Measurements from ENCODE around the gene CSRP2. TPM values are rescaled to one million over a fixed set of nuclear protein-coding genes. Genes with fewer than 3 reads are reported as not detected.

Gene CSRP2
- total RNA-seq, 1 donor: 64.3 TPM

DNA sequence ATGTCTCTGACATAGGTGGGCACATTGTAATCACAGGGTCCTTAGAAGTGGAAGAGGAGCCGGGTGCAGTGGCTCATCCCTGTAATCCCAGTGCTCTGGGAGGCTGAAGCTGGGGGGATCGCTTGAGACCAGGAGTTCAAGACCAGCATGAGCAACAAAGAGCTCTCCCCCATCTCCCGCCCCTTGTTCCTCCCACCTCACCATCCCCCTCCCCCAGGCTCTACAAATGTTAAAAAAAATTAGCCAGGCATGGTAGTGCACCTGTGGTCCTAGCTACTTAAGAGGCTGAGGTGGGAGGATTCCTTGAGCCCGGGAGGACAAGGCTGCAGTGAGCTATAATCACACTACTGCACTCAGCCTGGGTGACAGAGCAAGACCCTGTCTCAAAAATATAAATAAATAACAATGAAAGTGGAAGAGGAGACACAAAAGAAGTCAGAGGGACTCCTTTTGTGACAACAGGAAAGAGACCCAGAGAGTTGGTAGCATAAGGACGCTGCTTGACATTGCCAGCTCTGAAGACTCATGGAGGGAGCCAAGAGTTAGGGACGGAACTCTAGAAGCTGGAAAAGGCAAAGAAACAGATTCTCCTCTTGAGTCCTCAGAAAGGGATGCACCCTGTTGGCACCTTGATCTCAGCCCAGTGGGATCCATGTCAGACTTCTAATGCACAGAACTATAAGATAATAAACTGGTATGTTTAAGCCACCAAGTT is 29.6 kb upstream of the CSRP2 start:
- no peak for DNase-seq (ENCODE audit: low read depth)
- no peak overlapping the region for H3K4me3 ChIP-seq (ENCODE audit: low read depth, low read length)
- TF ChIP-seq, protein P1, sequence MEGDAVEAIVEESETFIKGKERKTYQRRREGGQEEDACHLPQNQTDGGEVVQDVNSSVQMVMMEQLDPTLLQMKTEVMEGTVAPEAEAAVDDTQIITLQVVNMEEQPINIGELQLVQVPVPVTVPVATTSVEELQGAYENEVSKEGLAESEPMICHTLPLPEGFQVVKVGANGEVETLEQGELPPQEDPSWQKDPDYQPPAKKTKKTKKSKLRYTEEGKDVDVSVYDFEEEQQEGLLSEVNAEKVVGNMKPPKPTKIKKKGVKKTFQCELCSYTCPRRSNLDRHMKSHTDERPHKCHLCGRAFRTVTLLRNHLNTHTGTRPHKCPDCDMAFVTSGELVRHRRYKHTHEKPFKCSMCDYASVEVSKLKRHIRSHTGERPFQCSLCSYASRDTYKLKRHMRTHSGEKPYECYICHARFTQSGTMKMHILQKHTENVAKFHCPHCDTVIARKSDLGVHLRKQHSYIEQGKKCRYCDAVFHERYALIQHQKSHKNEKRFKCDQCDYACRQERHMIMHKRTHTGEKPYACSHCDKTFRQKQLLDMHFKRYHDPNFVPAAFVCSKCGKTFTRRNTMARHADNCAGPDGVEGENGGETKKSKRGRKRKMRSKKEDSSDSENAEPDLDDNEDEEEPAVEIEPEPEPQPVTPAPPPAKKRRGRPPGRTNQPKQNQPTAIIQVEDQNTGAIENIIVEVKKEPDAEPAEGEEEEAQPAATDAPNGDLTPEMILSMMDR (IDR thresholded peaks at IDR 0.05; ENCODE audit: insufficient read depth, low read depth, low read length): no peak

DNA sequence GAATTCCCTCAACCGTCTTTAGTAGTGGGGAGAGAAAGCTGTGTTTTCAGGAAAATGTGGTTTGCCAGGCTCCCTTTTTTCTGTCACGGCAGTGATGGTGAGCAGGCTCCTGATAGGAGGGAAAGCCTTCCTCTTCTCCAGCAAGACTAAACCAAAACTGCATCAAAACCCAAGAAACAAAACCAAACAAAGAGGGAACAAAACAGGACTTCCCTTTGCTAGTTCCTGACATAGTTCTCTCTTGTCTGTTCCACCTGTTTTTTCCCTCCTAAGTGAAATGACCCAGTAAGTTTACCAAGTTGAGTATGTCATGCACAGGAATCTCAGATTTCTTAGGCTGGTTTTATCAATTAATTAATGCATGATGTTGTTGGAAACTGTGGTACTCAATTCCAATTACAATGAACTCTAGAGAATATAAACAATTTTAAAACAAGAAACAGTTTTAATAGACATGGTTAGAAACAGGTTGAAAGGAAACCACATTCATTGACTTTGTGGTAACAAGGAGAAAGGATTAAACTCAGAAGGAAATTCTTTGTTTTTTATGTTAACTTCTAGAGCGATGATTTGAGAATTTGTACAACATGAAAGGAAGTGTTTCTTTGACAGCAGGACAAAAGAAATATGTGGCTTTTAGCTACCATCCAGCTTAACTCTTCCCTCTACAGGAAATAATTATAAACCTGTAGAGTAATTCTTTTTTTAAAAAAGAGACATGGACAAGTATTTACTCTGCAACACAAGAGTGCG is 23.0 kb upstream of the CSRP2 start:
- DNase-seq (ENCODE audit: low read depth): no peak
- no peak overlapping the region for H3K4me3 ChIP-seq (ENCODE audit: low read depth, low read length)
- TF ChIP-seq, protein P1 (IDR thresholded peaks at IDR 0.05; ENCODE audit: insufficient read depth, low read depth, low read length): no peak

DNA sequence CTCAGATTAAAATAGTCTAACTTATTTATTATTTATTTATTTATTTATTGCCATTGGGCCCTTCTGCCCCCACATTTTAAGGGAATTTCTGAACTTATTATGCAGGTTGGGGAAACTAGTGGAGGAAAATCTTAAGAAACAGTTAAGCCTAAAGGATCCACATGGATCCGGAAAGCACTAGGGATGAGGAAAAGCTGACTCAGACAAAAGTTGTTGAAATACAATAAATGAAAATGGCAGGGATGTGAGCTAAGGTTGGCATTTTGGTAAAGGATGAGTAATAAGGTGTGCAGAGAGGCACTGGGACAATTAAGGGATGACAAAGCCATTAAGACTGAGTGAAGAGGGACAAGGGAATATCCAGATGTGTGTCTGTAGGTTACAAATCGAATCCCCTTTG is 20.7 kb upstream of the CSRP2 start:
- no peak for DNase-seq (ENCODE audit: low read depth)
- no peak overlapping the region for H3K4me3 ChIP-seq (ENCODE audit: low read depth, low read length)
- TF ChIP-seq, protein P1 (IDR thresholded peaks at IDR 0.05; ENCODE audit: insufficient read depth, low read depth, low read length): no peak

DNA sequence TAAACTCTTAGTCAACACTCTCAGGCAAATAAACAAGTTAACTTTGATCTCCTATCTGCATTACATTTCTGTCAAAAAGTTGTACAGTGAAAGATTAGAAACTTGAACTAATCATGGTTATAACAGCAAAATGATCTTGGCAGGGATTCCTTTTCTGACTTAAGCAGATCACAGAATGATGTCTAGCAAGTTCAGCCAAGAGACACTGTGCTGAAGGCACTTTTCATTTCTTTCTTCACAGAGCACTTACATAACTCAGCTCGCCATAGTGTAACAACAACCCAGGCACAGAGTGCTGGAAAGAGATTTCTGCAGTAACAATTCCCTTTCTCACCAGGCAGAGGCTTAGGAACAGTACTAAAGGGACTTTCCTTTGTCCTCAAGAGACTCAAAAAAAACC is 19.6 kb upstream of the CSRP2 start:
- peak; percentile 10 for DNase-seq (ENCODE audit: low read depth)
- H3K4me3 ChIP-seq (ENCODE audit: low read depth, low read length): no peak overlapping the region
- TF ChIP-seq, protein P1 (IDR thresholded peaks at IDR 0.05; ENCODE audit: insufficient read depth, low read depth, low read length): no peak

DNA sequence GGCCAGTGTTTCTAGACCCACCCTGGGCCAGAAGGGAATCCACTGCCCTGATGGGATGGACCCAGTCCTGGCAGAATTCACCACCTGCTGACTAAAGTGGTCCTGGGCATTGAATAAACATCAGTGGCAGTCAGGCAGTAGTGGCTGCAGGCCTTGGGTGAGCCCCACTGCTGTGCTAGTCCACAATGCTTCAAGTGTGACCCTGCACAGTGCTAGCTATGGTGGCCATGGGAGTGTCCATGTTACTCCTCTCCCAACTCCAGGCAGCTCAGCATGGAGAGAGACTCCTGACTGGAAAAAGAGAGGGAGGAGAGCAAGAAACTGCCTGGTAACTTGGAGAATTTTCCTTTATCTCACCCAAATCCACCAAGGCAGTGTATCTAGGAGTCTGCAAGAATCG is 17.5 kb upstream of the CSRP2 start:
- no peak overlapping the region for H3K4me3 ChIP-seq (ENCODE audit: low read depth, low read length)
- TF ChIP-seq, protein P1 (IDR thresholded peaks at IDR 0.05; ENCODE audit: insufficient read depth, low read depth, low read length): no peak
- no peak for DNase-seq (ENCODE audit: low read depth)

DNA sequence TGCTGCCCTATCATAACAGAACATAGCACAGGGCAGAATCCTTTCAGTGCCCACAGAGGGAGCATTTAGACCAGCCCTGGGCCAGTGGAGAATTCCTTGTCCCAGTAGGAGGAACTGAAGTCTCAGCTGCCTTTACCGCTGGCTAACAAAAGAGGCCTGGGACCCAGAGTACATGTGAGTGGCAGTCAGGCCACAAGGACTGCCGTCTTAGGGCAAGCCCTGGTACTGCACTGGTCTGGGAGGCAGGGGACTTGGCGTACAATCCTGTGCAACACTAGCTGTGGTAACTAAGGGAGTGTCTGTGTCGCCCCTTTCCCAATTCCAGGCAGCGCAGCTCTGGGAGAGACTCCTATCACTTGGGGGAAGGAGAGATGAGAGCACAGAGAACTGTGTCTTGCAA is 17.0 kb upstream of the CSRP2 start:
- TF ChIP-seq, protein P1 (IDR thresholded peaks at IDR 0.05; ENCODE audit: insufficient read depth, low read depth, low read length): no peak
- no peak for DNase-seq (ENCODE audit: low read depth)
- H3K4me3 ChIP-seq (ENCODE audit: low read depth, low read length): no peak overlapping the region
